ENCODE data around the gene FOXS1. TPM values are rescaled to one million over a fixed set of nuclear protein-coding genes. Genes with fewer than 3 reads are reported as not detected.

The FOXS1 gene
- total RNA-seq, 1 experiment from 2014 or later: not detected

- peaks cover 8% of the 10 kb centered on the region for H3K27me3 ChIP-seq (ENCODE audit: low read length)
- peaks cover 19% of the 10 kb centered on the region for H3K4me1 ChIP-seq (ENCODE audit: insufficient read depth, low read length)
- H4K20me1 ChIP-seq (ENCODE audit: low read length): no peaks in the 10 kb centered on the region
- intact Hi-C loops (cut with micrococcal nuclease): no loop called here
- H2AFZ ChIP-seq (ENCODE audit: low read length): no peak overlapping the region
- no peak overlapping the region for H3K9ac ChIP-seq (ENCODE audit: low read length)
- no peaks in the 10 kb centered on the region for H3K9me3 ChIP-seq (ENCODE audit: low read length)
- no peak overlapping the region for H3K27ac ChIP-seq (ENCODE audit: low read length)
- DNase-seq (no peak), ATAC-seq (no peak)
- BruUV-seq (replicated peaks): no TSS peak
- no peak overlapping the region for H3K4me2 ChIP-seq (ENCODE audit: low read length)
- ChIA-PET POLR2A (ENCODE audit: unreplicated experiment) (no interaction called here), CTCF (interaction anchor here (1.1 kb wide), 1 partner anchor 22 kb away, joined by 6 read pairs; no protein-coding TSS in a partner anchor)
- no peaks in the 10 kb centered on the region for H3K36me3 ChIP-seq (ENCODE audit: low read depth, low read length)
- TF ChIP-seq EZH2 (IDR thresholded peaks at IDR 0.05; ENCODE audit: low read length, unreplicated experiment): no peak
- TF ChIP-seq CTCF (conservative IDR thresholded peaks at IDR 0.05; ENCODE audit: low read depth, low read length): no peak
- no peak for TF ChIP-seq EZH2phosphoT487 (IDR thresholded peaks at IDR 0.05; ENCODE audit: borderline replicate concordance, low read length)
- H3K79me2 ChIP-seq (ENCODE audit: low read length): no peaks in the 10 kb centered on the region
- H3K4me3 ChIP-seq (ENCODE audit: low read length): no peak overlapping the region
- H3F3A ChIP-seq (ENCODE audit: low read length, unreplicated experiment): no peaks in the 10 kb centered on the region
- H3K9me2 ChIP-seq (replicated peaks; ENCODE audit: low read length): no peaks in the 10 kb centered on the region
Observed at GRCh38 chr20:31844737-31845299, 586 bp downstream of the FOXS1 start.

GRCh38 chr20:31843881-31844280, 1.5 kb downstream of the FOXS1 start:
- ATAC-seq: no peak
- Histone ChIP-seq H3F3A (ENCODE audit: low read length, unreplicated experiment) (no peaks in the 10 kb centered on the region), H3K27ac (ENCODE audit: low read length) (no peak overlapping the region), H2AFZ (ENCODE audit: low read length) (no peak overlapping the region), H3K9ac (ENCODE audit: low read length) (no peak overlapping the region), H3K27me3 (ENCODE audit: low read length) (no peaks in the 10 kb centered on the region), H3K4me1 (ENCODE audit: insufficient read depth, low read length) (peaks cover 19% of the 10 kb centered on the region), H3K36me3 (ENCODE audit: low read depth, low read length) (no peaks in the 10 kb centered on the region), H3K4me2 (ENCODE audit: low read length) (no peak overlapping the region), H3K79me2 (ENCODE audit: low read length) (no peaks in the 10 kb centered on the region), H3K4me3 (ENCODE audit: low read length) (no peak overlapping the region), H4K20me1 (ENCODE audit: low read length) (no peaks in the 10 kb centered on the region), H3K9me2 (replicated peaks; ENCODE audit: low read length) (no peaks in the 10 kb centered on the region), H3K9me3 (ENCODE audit: low read length) (no peaks in the 10 kb centered on the region)
- ChIA-PET CTCF (no interaction called here), POLR2A (ENCODE audit: unreplicated experiment) (no interaction called here)
- BruUV-seq (replicated peaks): no TSS peak
- no peak for DNase-seq
- intact Hi-C loops (cut with micrococcal nuclease): no loop called here
- TF ChIP-seq EZH2phosphoT487 (IDR thresholded peaks at IDR 0.05; ENCODE audit: borderline replicate concordance, low read length): no peak
- TF ChIP-seq CTCF (conservative IDR thresholded peaks at IDR 0.05; ENCODE audit: low read depth, low read length): no peak
- no peak for TF ChIP-seq EZH2 (IDR thresholded peaks at IDR 0.05; ENCODE audit: low read length, unreplicated experiment)

- ChIA-PET CTCF (interaction anchor here (0.9 kb wide), 1 partner anchor 209 kb away, joined by 3 read pairs; no protein-coding TSS in a partner anchor), POLR2A (ENCODE audit: unreplicated experiment) (no interaction called here)
- H3K4me2 ChIP-seq (ENCODE audit: low read length): no peak overlapping the region
Observed at GRCh38 chr20:31843288-31843687, 2.1 kb downstream of the FOXS1 start.

More at GRCh38 chr20:31843288-31843687, 2.1 kb downstream of the FOXS1 start:
- no peak overlapping the region for H3K4me3 ChIP-seq (ENCODE audit: low read length)
- no peaks in the 10 kb centered on the region for H3K27me3 ChIP-seq (ENCODE audit: low read length)
- no peak overlapping the region for H3K27ac ChIP-seq (ENCODE audit: low read length)
- H3K36me3 ChIP-seq (ENCODE audit: low read depth, low read length): no peaks in the 10 kb centered on the region
- H3K9ac ChIP-seq (ENCODE audit: low read length): no peak overlapping the region
- BruUV-seq (replicated peaks): no TSS peak
- H3K4me1 ChIP-seq (ENCODE audit: insufficient read depth, low read length): peaks cover 19% of the 10 kb centered on the region
- no peak for DNase-seq
- H2AFZ ChIP-seq (ENCODE audit: low read length): no peak overlapping the region
- intact Hi-C loops (cut with micrococcal nuclease): no loop called here
- H4K20me1 ChIP-seq (ENCODE audit: low read length): no peaks in the 10 kb centered on the region
- no peak for ATAC-seq
- no peaks in the 10 kb centered on the region for H3F3A ChIP-seq (ENCODE audit: low read length, unreplicated experiment)
- no peaks in the 10 kb centered on the region for H3K9me3 ChIP-seq (ENCODE audit: low read length)
- no peaks in the 10 kb centered on the region for H3K79me2 ChIP-seq (ENCODE audit: low read length)
- H3K9me2 ChIP-seq (replicated peaks; ENCODE audit: low read length): no peaks in the 10 kb centered on the region
- TF ChIP-seq CTCF (conservative IDR thresholded peaks at IDR 0.05; ENCODE audit: low read depth, low read length): no peak
- TF ChIP-seq EZH2phosphoT487 (IDR thresholded peaks at IDR 0.05; ENCODE audit: borderline replicate concordance, low read length): no peak
- TF ChIP-seq EZH2 (IDR thresholded peaks at IDR 0.05; ENCODE audit: low read length, unreplicated experiment): no peak
